Adrenal gland (tissue), 12 donors: ENCODE data around the gene CHRNA7. TPM values are rescaled to one million over a fixed set of nuclear protein-coding genes. Genes with fewer than 3 reads are reported as not detected.

Source experiments
- DNase-seq, 7 donors: peaks; one replicate each; pipeline ENCODE4 v3.0.0-alpha.2; 2019 to 2020
- H3K27ac ChIP-seq, 5 donors: fragments of 200-600 bp; sonication (generic) in 4 of 5; 1 replicate in 3 of 5; 2 replicates in 2 of 5; pipeline versions ENCODE4 v1.5.1 to v1.8.0; 2016 to 2020; ENCODE audit warnings: mild to moderate bottlenecking in 1 of 5
- H3K27me3 ChIP-seq: fragments of 200-600 bp; 2 replicates; pipeline ENCODE4 v1.8.0; 2021
- H3K36me3 ChIP-seq, 2 donors: fragments of 200-600 bp; replicated peaks in 1 of 2; 1 replicate in 1 of 2; 2 replicates in 1 of 2; pipeline versions ENCODE4 v1.5.1 to v1.8.0; 2018 to 2022
- H3K4me1 ChIP-seq, 2 donors: fragments of 200-600 bp; replicated peaks in 1 of 2; 1 replicate in 1 of 2; 2 replicates in 1 of 2; pipeline versions ENCODE4 v1.5.1 to v1.8.0; 2018 to 2021
- H3K4me3 ChIP-seq, 4 donors: fragments of 200-600 bp; sonication (generic) in 3 of 4; one replicate each; pipeline ENCODE4 v1.5.1; 2016 to 2018
- H3K9me3 ChIP-seq, 3 donors: fragments of 200-600 bp; sonication (generic) in 1 of 3; replicated peaks in 1 of 3; 1 replicate in 2 of 3; 2 replicates in 1 of 3; pipeline versions ENCODE4 v1.5.1 to v1.8.0; 2016 to 2021
- CTCF ChIP-seq, 6 experiments: fragments of 450-650 bp in 4 of 6; fragments of 200-600 bp in 2 of 6; sonication (generic) in 1 of 6; IDR thresholded peaks; 1 replicate in 5 of 6; 2 replicates in 1 of 6; pipeline versions ENCODE4 v1.5.1 to v1.8.0; 2016 to 2021; ENCODE audit warnings: antibody characterized with exemption in 6 of 6, mild to moderate bottlenecking in 2 of 6, moderate library complexity in 1 of 6
- POLR2A ChIP-seq, 2 donors: fragments of 450-650 bp; IDR thresholded peaks; one replicate each; pipeline ENCODE4 v1.6.1; 2017; ENCODE audit warnings: antibody characterized with exemption in 2 of 2, mild to moderate bottlenecking in 2 of 2, moderate library complexity in 1 of 2
- WGBS, 4 donors: extraction: QIAGEN DNeasy Blood & Tissue Kit in 2 of 4; methylation state at CpG; one replicate each; pipeline versions ENCODE4 v1.1.5 to v1.1.7; 2013 to 2017; 5-methylcytosine and 5-hydroxymethylcytosine counted together
- intact Hi-C, 2 donors: fragments of 100-400 bp; cut with DNase I; formaldehyde crosslinking; loops; one replicate each; pipeline versions ENCODE4 v1.14.1 to v1.15.0; 2022 to 2023
- polyA plus RNA-seq, 3 donors: library from polyadenylated mRNA; stranded (reverse); fragments of 200-250 nt in 2 of 3; fragments of 350-450 nt in 1 of 3; fragmentation: Illumina TruSeq in 1 of 3; extraction: RNeasy Lipid Tissue Mini Kit (QIAGEN cat#74804) in 1 of 3; gene quantifications; one replicate each; pipeline ENCODE4 v1.2.3, GENCODE V29; 2013 to 2014
- total RNA-seq, 9 donors: library from RNA; depleted of rRNA in 4 of 9; stranded (reverse); fragments of >200 nt in 4 of 9; fragments of 120-200 nt in 1 of 9; fragmentation: NEBNext Ultra II Directional in 1 of 9; extraction: Animal tissue kit (Norgen Biotek cat#: 25700) in 1 of 9; gene quantifications; one replicate each; pipeline versions ENCODE4 v1.1.0 to v1.2.4, GENCODE V29; 2013 to 2023
- donor health status: healthy with polysubstance abuse.
- donor health status: Bipolar disorder and iron deficiency.
- donor health status: DM: yes; HTN: yes; CAD: no.
- donor health status: DM: no; HTN: no; CAD: no.
- donor health status: DM: no; HTN: no; CAD: no.
- donor health status: DM: yes; HTN: yes; CAD: no.

The CHRNA7 gene
- total and polyA plus RNA-seq, 12 donors = 0.06 to 89.6 (median 4.1) TPM

DNA sequence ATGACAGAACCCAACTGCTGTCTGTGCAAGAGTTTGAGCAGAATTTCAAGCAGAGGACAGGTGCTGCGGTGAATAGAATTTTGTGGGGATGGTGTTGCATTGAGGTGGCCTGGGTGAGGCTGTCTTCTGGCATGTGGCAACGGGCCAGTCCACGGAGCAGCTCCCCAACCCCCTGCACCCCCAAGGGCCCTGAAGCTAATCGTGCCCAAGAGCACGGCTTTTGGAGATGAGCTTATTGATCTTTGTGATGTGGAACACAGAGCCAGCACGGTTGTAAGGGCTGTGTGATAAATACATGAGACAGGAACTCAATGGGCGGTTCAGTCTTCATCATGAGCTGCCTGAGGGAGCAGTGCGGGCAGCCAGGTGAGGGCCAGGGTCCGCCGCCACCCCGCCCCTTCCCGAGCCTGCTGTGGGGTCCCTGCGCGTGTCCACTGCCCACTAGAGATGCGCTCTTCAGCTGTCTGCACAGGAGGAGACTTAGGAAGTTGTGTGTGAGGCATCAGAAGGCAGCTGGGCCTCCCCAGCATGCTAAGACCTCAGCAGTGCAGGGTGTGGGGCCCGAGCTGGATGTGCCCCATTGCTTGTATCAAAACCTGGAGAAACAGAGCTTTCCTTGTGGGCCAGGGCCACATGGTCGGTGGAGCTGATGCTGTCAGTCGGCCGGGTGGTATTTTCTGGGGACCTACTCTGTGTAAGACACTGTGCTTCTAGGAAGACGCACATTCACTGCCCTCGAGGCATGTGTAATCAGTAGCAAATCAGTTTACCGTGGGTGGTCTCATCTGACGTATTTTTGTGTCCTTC, 90.5 kb downstream of the CHRNA7 start:
- 72 to 78% (median 75%) methylated on average over 21 to 23 of the region's 23 CpGs for WGBS, 4 donors

GRCh38 chr15:32121384-32121695, 91.0 kb downstream of the CHRNA7 start:
- H3K36me3 ChIP-seq = no peaks in the 10 kb centered on the region
- no peak overlapping the region for H3K4me3 ChIP-seq
- no peaks in the 10 kb centered on the region for H3K27me3 ChIP-seq
- intact Hi-C loops = no loop called here
- WGBS, 4 donors = 43 to 71% (median 56%) methylated on average over 5 to 6 of the region's 6 CpGs
- TF ChIP-seq POLR2A (IDR thresholded peaks at IDR 0.05) (no peak), CTCF (IDR thresholded peaks at IDR 0.05) (no peak)
- H3K9me3 ChIP-seq = no peaks in the 10 kb centered on the region
- no peak overlapping the region for H3K27ac ChIP-seq
- H3K4me1 ChIP-seq = no peaks in the 10 kb centered on the region
- no peak for DNase-seq

More for the DNA sequence above, 90.5 kb downstream of the CHRNA7 start:
- TF ChIP-seq CTCF (IDR thresholded peaks at IDR 0.05) (no peak), POLR2A (IDR thresholded peaks at IDR 0.05) (no peak)
- Histone ChIP-seq H3K36me3 (no peaks in the 10 kb centered on the region), H3K4me1 (no peaks in the 10 kb centered on the region), H3K9me3 (no peaks in the 10 kb centered on the region), H3K27ac (no peak overlapping the region), H3K4me3 (no peak overlapping the region), H3K27me3 (no peaks in the 10 kb centered on the region)
- peak in 1 of 7 donors; percentile 50 for DNase-seq
- intact Hi-C loops = no loop called here

DNA sequence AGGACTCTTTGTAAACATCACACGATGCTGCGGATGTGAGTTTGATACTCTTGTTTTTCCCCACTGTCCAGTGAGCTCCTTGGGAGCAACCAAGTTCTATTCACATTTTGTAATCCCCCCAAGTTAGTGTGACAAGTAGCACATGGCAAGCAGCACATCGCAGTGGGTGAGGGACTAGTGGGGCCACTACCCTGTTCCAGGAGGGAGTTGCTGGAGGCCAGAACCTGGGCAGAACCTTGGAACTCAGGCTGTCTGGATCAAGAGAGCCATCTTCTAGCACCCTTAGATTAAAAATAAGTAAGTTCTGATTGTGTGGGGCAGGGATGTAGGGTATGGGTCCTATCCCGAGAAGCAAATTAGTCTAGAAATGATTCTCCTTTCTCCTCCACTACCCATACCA, 91.7 kb downstream of the CHRNA7 start:
- no peaks in the 10 kb centered on the region for H3K4me1 ChIP-seq
- intact Hi-C loops = no loop called here
- H3K27me3 ChIP-seq = no peaks in the 10 kb centered on the region
- no peaks in the 10 kb centered on the region for H3K36me3 ChIP-seq
- no peak for DNase-seq
- H3K9me3 ChIP-seq = no peaks in the 10 kb centered on the region
- H3K4me3 ChIP-seq = no peak overlapping the region
- TF ChIP-seq POLR2A (IDR thresholded peaks at IDR 0.05) (no peak), CTCF (IDR thresholded peaks at IDR 0.05) (no peak)
- 87 to 92% (median 91%) methylated on average over 4 of the region's 4 CpGs for WGBS, 4 donors
- no peak overlapping the region for H3K27ac ChIP-seq

DNA sequence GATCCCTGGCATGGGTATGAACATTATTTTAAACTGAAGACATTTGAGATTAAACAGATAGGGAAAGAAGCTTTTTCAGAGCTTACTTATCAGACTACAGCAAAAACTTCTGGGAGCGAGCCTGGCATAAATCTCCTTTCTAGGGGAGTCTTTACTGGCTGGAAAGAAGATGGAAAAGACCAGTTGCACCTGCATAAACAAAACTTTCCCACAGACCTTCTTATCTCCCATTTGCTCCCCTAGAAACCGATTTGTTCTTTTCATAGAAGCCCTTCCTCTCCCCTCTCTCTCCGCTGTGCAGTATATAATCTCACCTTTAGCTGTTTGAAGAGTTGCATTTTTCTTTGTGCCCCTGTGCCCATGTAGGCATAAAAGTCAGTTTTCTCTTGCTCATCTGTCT, 93.2 kb downstream of the CHRNA7 start:
- Histone ChIP-seq H3K27me3 (no peaks in the 10 kb centered on the region), H3K4me1 (no peaks in the 10 kb centered on the region), H3K36me3 (no peaks in the 10 kb centered on the region), H3K27ac (no peak overlapping the region), H3K4me3 (no peak overlapping the region), H3K9me3 (peaks cover 0 to 5% (median 0%) of the 10 kb centered on the region in 3 donors)
- WGBS, 4 donors = 51 to 72% (median 63%) methylated on average over 3 of the region's 3 CpGs
- TF ChIP-seq CTCF (IDR thresholded peaks at IDR 0.05) (no peak), POLR2A (IDR thresholded peaks at IDR 0.05) (no peak)
- intact Hi-C loops = no loop called here
- DNase-seq = no peak
